Upper lobe of left lung (tissue), 4 donors: ENCODE results near the gene SMC4.

ENCODE experiments used
- EP300 ChIP-seq, 4 donors: sonication (generic); formaldehyde crosslinking; IDR thresholded peaks; one replicate each; pipeline ENCODE4 v1.5.1; 2017; ENCODE audit warnings: antibody characterized with exemption in 4 of 4, control low read depth in 2 of 4
- POLR2A ChIP-seq, 4 donors: fragments of 450-650 bp; IDR thresholded peaks; one replicate each; pipeline ENCODE4 v1.5.1; 2016 to 2017; ENCODE audit warnings: antibody characterized with exemption in 4 of 4, mild to moderate bottlenecking in 2 of 4
- POLR2AphosphoS5 ChIP-seq, 2 donors: sonication (generic); formaldehyde crosslinking; IDR thresholded peaks; one replicate each; pipeline ENCODE4 v1.5.1; 2017; ENCODE audit warnings: antibody characterized with exemption in 2 of 2
- TF ChIP-seq, protein P1 (sequence below), 6 experiments: fragments of 450-650 bp in 4 of 6; fragments of 200-600 bp in 2 of 6; sonication (generic) in 2 of 6; IDR thresholded peaks; one replicate each; pipeline ENCODE4 v1.5.1; 2016 to 2019; ENCODE audit warnings: antibody characterized with exemption in 6 of 6

DNA sequence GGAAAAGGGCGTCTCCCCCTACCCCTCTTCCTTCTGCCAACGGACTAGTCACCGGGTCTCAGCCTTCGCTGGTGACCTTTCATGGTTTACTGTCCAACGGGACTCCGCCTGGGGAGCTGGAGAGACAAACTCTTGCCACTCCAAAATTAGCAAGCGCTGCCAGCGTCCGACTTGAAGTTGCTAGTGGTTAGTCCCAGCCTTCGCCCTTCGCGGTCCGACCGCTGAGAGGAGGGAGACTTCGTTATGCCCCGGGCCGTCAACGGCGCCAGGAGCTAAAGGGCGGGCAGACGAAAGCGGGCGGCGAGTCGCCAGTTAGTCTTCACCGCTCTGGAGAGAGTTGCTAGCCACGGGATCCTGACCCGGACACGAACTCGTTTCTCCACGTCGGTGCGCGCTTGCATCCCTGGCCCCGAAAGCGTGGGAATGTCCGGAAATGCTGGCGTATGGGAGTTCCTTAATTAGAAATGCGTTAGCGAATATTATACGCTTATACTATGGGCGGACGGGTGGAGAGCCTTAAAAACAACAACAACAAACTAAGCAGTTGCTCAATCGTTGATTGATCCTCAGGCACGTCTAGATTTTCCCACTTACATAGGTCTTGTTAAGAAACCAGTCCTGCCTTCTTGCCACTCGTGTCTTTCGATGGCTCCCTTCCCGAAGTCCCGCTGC lies 716 bp downstream of the SMC4 start:
- TF ChIP-seq, protein P1, sequence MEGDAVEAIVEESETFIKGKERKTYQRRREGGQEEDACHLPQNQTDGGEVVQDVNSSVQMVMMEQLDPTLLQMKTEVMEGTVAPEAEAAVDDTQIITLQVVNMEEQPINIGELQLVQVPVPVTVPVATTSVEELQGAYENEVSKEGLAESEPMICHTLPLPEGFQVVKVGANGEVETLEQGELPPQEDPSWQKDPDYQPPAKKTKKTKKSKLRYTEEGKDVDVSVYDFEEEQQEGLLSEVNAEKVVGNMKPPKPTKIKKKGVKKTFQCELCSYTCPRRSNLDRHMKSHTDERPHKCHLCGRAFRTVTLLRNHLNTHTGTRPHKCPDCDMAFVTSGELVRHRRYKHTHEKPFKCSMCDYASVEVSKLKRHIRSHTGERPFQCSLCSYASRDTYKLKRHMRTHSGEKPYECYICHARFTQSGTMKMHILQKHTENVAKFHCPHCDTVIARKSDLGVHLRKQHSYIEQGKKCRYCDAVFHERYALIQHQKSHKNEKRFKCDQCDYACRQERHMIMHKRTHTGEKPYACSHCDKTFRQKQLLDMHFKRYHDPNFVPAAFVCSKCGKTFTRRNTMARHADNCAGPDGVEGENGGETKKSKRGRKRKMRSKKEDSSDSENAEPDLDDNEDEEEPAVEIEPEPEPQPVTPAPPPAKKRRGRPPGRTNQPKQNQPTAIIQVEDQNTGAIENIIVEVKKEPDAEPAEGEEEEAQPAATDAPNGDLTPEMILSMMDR (IDR thresholded peaks at IDR 0.05), result no peak
- no peak for TF ChIP-seq EP300 (IDR thresholded peaks at IDR 0.05)
- TF ChIP-seq POLR2A (IDR thresholded peaks at IDR 0.05), result no peak
- TF ChIP-seq POLR2AphosphoS5 (IDR thresholded peaks at IDR 0.05), result no peak
